GM23338 (cell line): Measurements from ENCODE around the gene COL18A1. TPM values are rescaled to one million over a fixed set of nuclear protein-coding genes. Genes with fewer than 3 reads are reported as not detected.

Experiments
- ATAC-seq: fragments of 200-7000 bp; cut with Tn5 transposase; 3 replicates; pipeline ENCODE4 v1.9.1; 2020
- DNase-seq: peaks from one replicate; pipeline ENCODE4 v3.0.0-alpha.2; 2015; ENCODE audit warnings: low spot score
- H2AFZ ChIP-seq: fragments of 200-600 bp; sonication (generic); 2 replicates; pipeline ENCODE4 v1.8.0; 2016; ENCODE audit warnings: antibody characterized with exemption, mild to moderate bottlenecking, moderate library complexity
- H3F3A ChIP-seq: fragments of 200-600 bp; sonication (generic); replicated peaks from 2 replicates; pipeline ENCODE4 v1.8.0; 2017; ENCODE audit warnings: antibody characterized with exemption, mixed run types, low read depth
- H3K27ac ChIP-seq: fragments of 200-600 bp; sonication (generic); 2 replicates; pipeline ENCODE4 v1.6.1; 2016; ENCODE audit warnings: low read depth
- H3K27me3 ChIP-seq: fragments of 200-600 bp; sonication (generic); 2 replicates; pipeline ENCODE4 v1.8.0; 2016; ENCODE audit warnings: mild to moderate bottlenecking, mixed run types, moderate library complexity; ENCODE audit not compliant: insufficient read depth
- H3K36me3 ChIP-seq: fragments of 200-600 bp; sonication (generic); 2 replicates; pipeline ENCODE4 v1.8.0; 2016; ENCODE audit warnings: mild to moderate bottlenecking; ENCODE audit not compliant: insufficient read depth
- H3K4me1 ChIP-seq: fragments of 200-600 bp; sonication (generic); 2 replicates; pipeline ENCODE4 v1.8.0; 2016; ENCODE audit warnings: mild to moderate bottlenecking, moderate library complexity; ENCODE audit not compliant: insufficient read depth
- H3K4me2 ChIP-seq: fragments of 200-600 bp; sonication (generic); 2 replicates; pipeline ENCODE4 v1.7.1; 2017; ENCODE audit warnings: mixed run types
- H3K4me3 ChIP-seq: fragments of 200-600 bp; sonication (generic); 2 replicates; pipeline ENCODE4 v1.6.1; 2016; ENCODE audit warnings: mixed run types
- H3K79me2 ChIP-seq: fragments of 200-600 bp; sonication (generic); replicated peaks from 2 replicates; pipeline ENCODE4 v1.8.0; 2017; ENCODE audit warnings: mild to moderate bottlenecking; ENCODE audit not compliant: insufficient read depth
- H3K9me2 ChIP-seq: fragments of 200-600 bp; sonication (generic); 2 replicates; pipeline ENCODE4 v1.8.0; 2017; ENCODE audit not compliant: insufficient read depth
- H4K20me1 ChIP-seq: fragments of 200-600 bp; sonication (generic); replicated peaks from 2 replicates; pipeline ENCODE4 v1.8.0; 2017; ENCODE audit warnings: mild to moderate bottlenecking; ENCODE audit not compliant: insufficient read depth
- H3K27ac Mint-ChIP-seq: 2 replicates; pipeline ENCODE4 v1.8.0; 2020; ENCODE audit warnings: inconsistent platforms, mild to moderate bottlenecking, moderate library complexity, mixed read lengths
- H3K27me3 Mint-ChIP-seq: 3 replicates; pipeline ENCODE4 v1.8.0; 2022; ENCODE audit warnings: low read depth, mild to moderate bottlenecking, moderate library complexity, mixed read lengths, inconsistent platforms; ENCODE audit not compliant: insufficient read depth, poor library complexity
- H3K36me3 Mint-ChIP-seq: 3 replicates; pipeline ENCODE4 v1.8.0; 2021; ENCODE audit warnings: low read depth, mild to moderate bottlenecking, inconsistent platforms, moderate library complexity, mixed read lengths
- H3K4me1 Mint-ChIP-seq: 3 replicates; pipeline ENCODE4 v1.8.0; 2020; ENCODE audit warnings: mild to moderate bottlenecking, inconsistent platforms, mixed read lengths
- H3K4me3 Mint-ChIP-seq: 3 replicates; pipeline ENCODE4 v1.8.0; 2021; ENCODE audit warnings: moderate library complexity, mild to moderate bottlenecking, inconsistent platforms, mixed read lengths
- H3K9me3 Mint-ChIP-seq: 3 replicates; pipeline ENCODE4 v1.8.0; 2020; ENCODE audit warnings: moderate library complexity, mild to moderate bottlenecking, inconsistent platforms, mixed read lengths
- CREB1 ChIP-seq: fragments of 250-450 bp; sonication (Bioruptor Pico); IDR thresholded peaks from 2 replicates; pipeline ENCODE4 v1.5.0; 2020; ENCODE audit warnings: low read depth, mild to moderate bottlenecking, moderate library complexity
- EZH2 ChIP-seq: fragments of 200-600 bp; sonication (generic); IDR thresholded peaks from one replicate; pipeline ENCODE4 v1.8.0; 2017; ENCODE audit warnings: antibody characterized with exemption, mild to moderate bottlenecking, low read depth; ENCODE audit not compliant: unreplicated experiment
- JUNB ChIP-seq: IDR thresholded peaks from one replicate; pipeline ENCODE4 v1.6.1; 2016; ENCODE audit warnings: antibody characterized with exemption; ENCODE audit not compliant: unreplicated experiment
- NANOG ChIP-seq: IDR thresholded peaks from 2 replicates; pipeline ENCODE4 v1.6.1; 2016; ENCODE audit warnings: antibody characterized with exemption, borderline replicate concordance
- POLR2AphosphoS5 ChIP-seq: IDR thresholded peaks from 2 replicates; pipeline ENCODE4 v1.6.1; 2016; ENCODE audit warnings: antibody characterized with exemption, low read depth
- REST ChIP-seq: IDR thresholded peaks from one replicate; pipeline ENCODE4 v1.6.1; 2018; ENCODE audit warnings: antibody characterized with exemption; ENCODE audit not compliant: unreplicated experiment
- STAT1 ChIP-seq: IDR thresholded peaks from one replicate; pipeline ENCODE4 v1.6.1; 2016; ENCODE audit warnings: antibody characterized with exemption; ENCODE audit not compliant: unreplicated experiment
- ZNF114 ChIP-seq: fragments of 250-450 bp; sonication (Bioruptor Pico); IDR thresholded peaks from 2 replicates; pipeline ENCODE4 v1.5.0; 2020; ENCODE audit warnings: mild to moderate bottlenecking, moderate library complexity
- ZNF462 ChIP-seq: fragments of 250-450 bp; sonication (Bioruptor Pico); IDR thresholded peaks from 2 replicates; pipeline ENCODE4 v1.5.0; 2020; ENCODE audit warnings: mild to moderate bottlenecking, moderate library complexity
- polyA plus RNA-seq: library from polyadenylated mRNA; unstranded; fragments of >200 nt; fragmentation: Nextera tagmentation; extraction: Ambion mirVana; gene quantifications from 2 replicates; pipeline ENCODE4 v1.2.1, GENCODE V29; 2016
- total RNA-seq: library from RNA; depleted of rRNA; stranded (reverse); fragments of >200 nt; shearing (Covaris generic); gene quantifications from 2 replicates; pipeline ENCODE4 v1.2.3, GENCODE V29; 2014

COL18A1 gene
- total and polyA plus RNA-seq, 2 experiments from 2014 or later = 38.4 to 430 TPM

- TF ChIP-seq ZNF462 (CRISPR knock-in tag) (no peak), NANOG (no peak), CREB1 (CRISPR knock-in tag) (no peak)
Observed at GRCh38 chr21:45458281-45459170, 53.6 kb downstream of the COL18A1 start (continued).

GRCh38 chr21:45459171-45460010, 54.4 kb downstream of the COL18A1 start:
- no peaks in the 10 kb centered on the region for H3K27me3 ChIP-seq
- no peak overlapping the region for H3K4me3 ChIP-seq
- ATAC-seq (no peak; the same call in 2 of the 3 replicates), DNase-seq (no peak)
- peaks cover 10% of the 10 kb centered on the region; the same call in 2 of the 3 replicates for H3K4me1 Mint-ChIP-seq
- peaks cover 68% of the 10 kb centered on the region for H3K79me2 ChIP-seq
- H3K36me3 ChIP-seq = no peaks in the 10 kb centered on the region; the same call in 1 of the 2 replicates
- peaks cover 7% of the 10 kb centered on the region; the same call in 1 of the 2 replicates for H3K4me1 ChIP-seq
- H4K20me1 ChIP-seq = peaks cover 8% of the 10 kb centered on the region
- H2AFZ ChIP-seq = no peak overlapping the region
- H3K27ac ChIP-seq = no peak overlapping the region
- peaks cover 8% of the 10 kb centered on the region for H3K9me3 Mint-ChIP-seq
- no peaks in the 10 kb centered on the region for H3F3A ChIP-seq
- peaks cover 7% of the 10 kb centered on the region for H3K27me3 Mint-ChIP-seq
- no peak overlapping the region for H3K4me2 ChIP-seq
- H3K4me3 Mint-ChIP-seq = no peak overlapping the region
- H3K9me2 ChIP-seq = no peaks in the 10 kb centered on the region
- peaks cover 38% of the 10 kb centered on the region for H3K36me3 Mint-ChIP-seq
- no peak overlapping the region for H3K27ac Mint-ChIP-seq
- no peak for TF ChIP-seq NANOG
- TF ChIP-seq POLR2AphosphoS5 = no peak
- TF ChIP-seq JUNB = no peak
- TF ChIP-seq EZH2 = no peak
- no peak for TF ChIP-seq REST
- no peak for TF ChIP-seq ZNF114 (CRISPR knock-in tag)
- TF ChIP-seq CREB1 (CRISPR knock-in tag) = no peak
- no peak for TF ChIP-seq STAT1
